Neuron (in vitro differentiated cells): ENCODE results near the gene ITIH5.
A peak's percentile ranks its signal among the peaks of the same experiment; 100 is the strongest.
"Not testable (repeated sequence)": the region's sequence is repeated elsewhere in the genome, so short reads cannot be mapped to it uniquely, and the experiment has no call there.

ENCODE experiments used
- H2AFZ ChIP-seq: one replicate; pipeline ENCODE4 v1.6.1; 2013; ENCODE audit warnings: low read depth, mild to moderate bottlenecking, inconsistent platforms, low read length, moderate library complexity
- H3K27me3 ChIP-seq: one replicate; pipeline ENCODE4 v1.6.1; 2013; ENCODE audit warnings: low read length; ENCODE audit not compliant: insufficient read depth
- H3K36me3 ChIP-seq: one replicate; pipeline ENCODE4 v1.6.1; 2013; ENCODE audit warnings: low read length; ENCODE audit not compliant: insufficient read depth
- H3K4me1 ChIP-seq: one replicate; pipeline ENCODE4 v1.6.1; 2013; ENCODE audit warnings: low read length; ENCODE audit not compliant: insufficient read depth
- H3K4me3 ChIP-seq: 2 replicates; pipeline ENCODE4 v1.5.1; 2013; ENCODE audit warnings: mild to moderate bottlenecking, low read length, moderate library complexity
- H3K9me3 ChIP-seq: one replicate; pipeline ENCODE4 v1.6.1; 2013; ENCODE audit warnings: low read length

The ITIH5 gene

GRCh38 chr10:7666253-7667023 is at the start of gene ITIH5:
Gene ITIH5 (minus strand): TSS chr10:7666966. CDS start chr10:7666892, 74 bp downstream.
- peak within 1 kb of the TSS; percentile 6 for H3K4me3 ChIP-seq
- H3K4me1 ChIP-seq: no peaks in the 10 kb centered on the region
- H3K36me3 ChIP-seq: no peaks in the 10 kb centered on the region
- H3K9me3 ChIP-seq: no peaks in the 10 kb centered on the region
- H3K27me3 ChIP-seq: peaks cover 55% of the 10 kb centered on the region
- H2AFZ ChIP-seq: no peak within 1 kb of the TSS

- Histone ChIP-seq H3K36me3 (no peaks in the 10 kb centered on the region), H2AFZ (no peak overlapping the region), H3K4me3 (no peak overlapping the region)
Observed at GRCh38 chr10:7715515-7715914, 48.7 kb upstream of the ITIH5 start.

GRCh38 chr10:7711075-7711474 is 44.3 kb upstream of the ITIH5 start:
- H3K27me3 ChIP-seq, H3K36me3 ChIP-seq, H3K4me3 ChIP-seq, H2AFZ ChIP-seq, H3K9me3 ChIP-seq, H3K4me1 ChIP-seq: not testable (repeated sequence)

More at GRCh38 chr10:7715515-7715914, 48.7 kb upstream of the ITIH5 start:
- no peaks in the 10 kb centered on the region for H3K27me3 ChIP-seq
- no peaks in the 10 kb centered on the region for H3K4me1 ChIP-seq
- H3K9me3 ChIP-seq: no peaks in the 10 kb centered on the region

DNA sequence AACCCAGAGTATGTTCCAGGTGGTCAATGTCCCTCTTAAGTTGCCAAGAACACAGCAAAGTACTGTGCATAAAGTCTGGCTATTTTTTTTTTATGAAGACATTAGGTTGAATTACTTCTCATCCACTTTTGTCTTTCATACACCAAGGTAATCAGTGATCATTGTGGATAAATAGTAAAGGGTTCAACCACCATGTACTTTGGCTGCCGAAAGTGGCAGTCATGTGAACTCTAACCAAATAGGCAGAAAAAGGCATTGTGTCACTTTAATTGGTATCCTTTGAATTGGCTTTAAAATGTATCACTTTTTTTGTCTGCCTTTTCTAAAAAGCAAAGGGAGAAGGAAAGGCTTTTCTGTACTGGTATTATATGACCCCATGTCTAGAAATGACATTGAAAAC is 43.7 kb upstream of the ITIH5 start:
- Histone ChIP-seq H3K27me3 (peaks cover 4% of the 10 kb centered on the region), H3K9me3 (no peaks in the 10 kb centered on the region), H3K4me3 (no peak overlapping the region)

GRCh38 chr10:7708832-7709231 is 42.1 kb upstream of the ITIH5 start:
- Histone ChIP-seq H3K36me3 (no peaks in the 10 kb centered on the region), H3K27me3 (peaks cover 4% of the 10 kb centered on the region), H3K4me3 (no peak overlapping the region), H3K4me1 (no peaks in the 10 kb centered on the region), H3K9me3 (no peaks in the 10 kb centered on the region), H2AFZ (no peak overlapping the region)

More for the DNA sequence above, 43.7 kb upstream of the ITIH5 start:
- H3K4me1 ChIP-seq: no peaks in the 10 kb centered on the region
- no peaks in the 10 kb centered on the region for H3K36me3 ChIP-seq
- H2AFZ ChIP-seq: no peak overlapping the region

- Histone ChIP-seq H3K27me3 (peaks cover 4% of the 10 kb centered on the region), H2AFZ (no peak overlapping the region), H3K4me1 (no peaks in the 10 kb centered on the region), H3K36me3 (no peaks in the 10 kb centered on the region), H3K4me3 (no peak overlapping the region), H3K9me3 (no peaks in the 10 kb centered on the region)
Observed at GRCh38 chr10:7707858-7708622, 41.3 kb upstream of the ITIH5 start.

DNA sequence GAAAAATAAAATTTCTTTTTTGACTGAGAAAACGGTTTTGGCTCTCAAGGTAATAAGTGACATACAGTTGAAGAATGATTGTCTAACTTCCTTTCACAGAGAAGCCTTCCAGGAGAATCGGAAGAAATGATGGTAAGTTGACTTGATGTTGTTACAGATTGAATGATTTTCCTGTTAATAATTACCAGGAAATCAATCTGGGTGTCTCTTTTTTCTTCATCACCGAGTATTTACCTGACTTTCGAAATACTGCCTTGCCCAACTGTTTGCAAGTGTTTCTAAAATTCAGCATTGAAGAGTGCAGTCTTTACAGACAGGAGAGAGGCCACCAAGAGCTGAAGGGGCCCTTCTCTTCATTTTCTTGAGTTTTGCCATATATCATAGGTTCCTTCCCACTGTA is 40.3 kb upstream of the ITIH5 start:
- H2AFZ ChIP-seq: no peak overlapping the region
- H3K4me3 ChIP-seq: no peak overlapping the region
- H3K4me1 ChIP-seq: no peaks in the 10 kb centered on the region
- H3K36me3 ChIP-seq: no peaks in the 10 kb centered on the region
- H3K9me3 ChIP-seq: no peaks in the 10 kb centered on the region
- peaks cover 4% of the 10 kb centered on the region for H3K27me3 ChIP-seq

DNA sequence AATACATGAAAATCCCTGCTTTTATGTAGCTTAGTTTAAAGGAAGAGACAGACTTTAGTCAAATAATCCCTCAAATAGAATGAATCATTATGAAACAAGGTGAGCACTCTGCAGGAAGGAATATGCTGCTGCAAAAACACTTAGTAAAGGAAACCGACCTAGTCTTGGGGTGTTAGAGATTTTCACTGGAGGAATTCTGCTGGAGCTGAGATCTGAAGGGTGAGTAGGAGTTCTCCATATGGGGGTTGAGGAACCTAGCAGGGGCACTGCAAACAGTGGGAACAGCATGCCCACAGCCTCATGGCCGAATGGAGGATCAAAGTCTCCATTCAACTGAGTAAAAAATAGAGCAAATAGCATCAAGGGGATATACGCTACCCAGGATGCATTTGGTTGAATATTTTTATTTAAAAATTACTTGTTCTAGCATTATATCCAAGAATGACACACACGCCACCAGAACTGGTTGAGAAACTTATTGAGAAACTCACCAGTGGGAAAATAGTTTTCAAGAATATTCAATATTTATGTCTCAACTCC is 39.8 kb upstream of the ITIH5 start:
- peaks cover 4% of the 10 kb centered on the region for H3K27me3 ChIP-seq
- no peak overlapping the region for H3K4me3 ChIP-seq
- no peaks in the 10 kb centered on the region for H3K9me3 ChIP-seq
- no peaks in the 10 kb centered on the region for H3K36me3 ChIP-seq
- no peak overlapping the region for H2AFZ ChIP-seq
- H3K4me1 ChIP-seq: no peaks in the 10 kb centered on the region

- Histone ChIP-seq H3K4me1 (peaks cover 3% of the 10 kb centered on the region), H3K27me3 (peaks cover 4% of the 10 kb centered on the region), H3K9me3 (no peaks in the 10 kb centered on the region), H2AFZ (no peak overlapping the region), H3K36me3 (no peaks in the 10 kb centered on the region), H3K4me3 (no peak overlapping the region)
Observed at GRCh38 chr10:7705341-7705740, 38.6 kb upstream of the ITIH5 start.

GRCh38 chr10:7704071-7705016 is 37.6 kb upstream of the ITIH5 start:
- no peak overlapping the region for H3K4me3 ChIP-seq
- H2AFZ ChIP-seq: no peak overlapping the region
- no peaks in the 10 kb centered on the region for H3K36me3 ChIP-seq
- peaks cover 4% of the 10 kb centered on the region for H3K27me3 ChIP-seq
- no peaks in the 10 kb centered on the region for H3K9me3 ChIP-seq
- peaks cover 3% of the 10 kb centered on the region for H3K4me1 ChIP-seq

GRCh38 chr10:7703140-7703539 is 36.4 kb upstream of the ITIH5 start, which contains the start of gene ITIH2:
Gene ITIH2 (plus strand): TSS chr10:7703316. CDS start chr10:7703435, 119 bp downstream.
- Histone ChIP-seq H2AFZ (no peak within 1 kb of the TSS), H3K9me3 (no peaks in the 10 kb centered on the region), H3K27me3 (peaks cover 4% of the 10 kb centered on the region), H3K4me3 (no peak within 1 kb of the TSS), H3K36me3 (no peaks in the 10 kb centered on the region), H3K4me1 (peaks cover 3% of the 10 kb centered on the region)

DNA sequence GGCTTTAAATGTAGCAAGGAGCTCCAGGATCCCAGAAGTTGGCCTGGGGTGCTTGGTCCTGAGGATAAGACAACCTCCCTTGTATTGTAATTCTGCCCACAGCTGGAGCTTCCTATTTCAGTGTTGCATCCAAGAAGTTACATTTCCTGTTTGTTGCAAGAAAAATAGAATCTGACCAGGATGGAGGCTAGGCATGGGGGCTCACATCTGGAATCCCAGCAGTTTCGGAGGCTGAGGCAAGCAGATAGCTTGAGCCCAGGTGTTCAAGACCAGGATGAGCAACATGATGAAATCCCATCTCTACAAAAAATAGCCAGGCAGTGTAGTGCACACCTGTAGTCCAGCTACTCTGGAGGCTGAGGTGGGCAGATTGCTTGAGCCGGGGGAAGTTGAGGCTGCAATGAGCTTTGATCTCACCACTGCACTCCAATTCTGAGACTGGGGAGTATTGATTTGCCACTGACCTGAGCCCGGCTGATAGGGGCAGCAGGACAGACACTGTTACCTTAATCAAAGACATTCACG is 35.6 kb upstream of the ITIH5 start:
- H3K36me3 ChIP-seq: no peaks in the 10 kb centered on the region
- H2AFZ ChIP-seq: no peak overlapping the region
- H3K4me3 ChIP-seq: no peak overlapping the region
- H3K9me3 ChIP-seq: no peaks in the 10 kb centered on the region
- H3K4me1 ChIP-seq: peaks cover 3% of the 10 kb centered on the region
- peaks cover 4% of the 10 kb centered on the region for H3K27me3 ChIP-seq
